Measurements from ENCODE around the gene EDN2.

Gene EDN2

GRCh38 chr1:41520951-41521752 lies 36.7 kb upstream of the EDN2 start:
- Histone ChIP-seq H3K36me3 (ENCODE audit: control insufficient read depth in 1 of 2, insufficient read depth in 2 of 2, low read depth in 1 of 2, low read length in 2 of 2) (peaks cover 0 to 28% of the 10 kb centered on the region in 2 experiments), H3K4me3 (ENCODE audit: insufficient read depth in 1 of 2, low read depth in 1 of 2, low read length in 2 of 2) (no peak overlapping the region), H2BK15ac (ENCODE audit: low read depth, poor library complexity, severe bottlenecking) (no peak overlapping the region), H3K9me3 (ENCODE audit: control insufficient read depth, low read length) (no peaks in the 10 kb centered on the region), H3K4me1 (ENCODE audit: control insufficient read depth, insufficient read depth, low read depth, low read length) (peaks cover 10% of the 10 kb centered on the region), H3K27ac (ENCODE audit: low read length, poor library complexity, severe bottlenecking) (no peak overlapping the region), H3K27me3 (ENCODE audit: control insufficient read depth in 1 of 2, insufficient read depth in 1 of 2, low read length in 2 of 2) (peaks cover 0 to 26% of the 10 kb centered on the region in 2 experiments), H2BK5ac (ENCODE audit: low read depth, low read length, poor library complexity, severe bottlenecking) (no peak overlapping the region), H3K23ac (ENCODE audit: low read length in 2 of 2) (no peak overlapping the region), H2BK120ac (ENCODE audit: low read depth, low read length) (no peak overlapping the region), H2BK12ac (ENCODE audit: low read length in 2 of 2) (no peak overlapping the region), H3K18ac (ENCODE audit: low read depth in 1 of 2, low read length in 2 of 2) (no peak overlapping the region), H3K4ac (ENCODE audit: low read depth in 1 of 2, low read length in 2 of 2) (no peak overlapping the region), H3K14ac (ENCODE audit: low read length in 2 of 2) (no peak overlapping the region), H4K91ac (ENCODE audit: low read length) (no peak overlapping the region), H3K4me2 (ENCODE audit: low read length, poor library complexity, severe bottlenecking) (no peak overlapping the region), H3K9ac (ENCODE audit: low read length) (no peak overlapping the region), H2AFZ (ENCODE audit: low read depth, low read length) (no peak overlapping the region), H4K8ac (ENCODE audit: low read length) (no peak overlapping the region), H3K79me1 (replicated peaks; ENCODE audit: low read length, poor library complexity, severe bottlenecking) (no peaks in the 10 kb centered on the region), H2AK5ac (ENCODE audit: low read length, severe bottlenecking) (no peak overlapping the region)
- WGBS, result 85% methylated on average over 14 of the region's 15 CpGs
- no peak for DNase-seq

- no peak overlapping the region for H2BK12ac ChIP-seq (ENCODE audit: low read length in 2 of 2)
Measured at GRCh38 chr1:41519667-41520066, 35.2 kb upstream of the EDN2 start.

GRCh38 chr1:41518471-41518870 lies 34.0 kb upstream of the EDN2 start:
- H2AFZ ChIP-seq (ENCODE audit: low read depth, low read length), result no peak overlapping the region
- no peak overlapping the region for H4K91ac ChIP-seq (ENCODE audit: low read length)
- H3K9ac ChIP-seq (ENCODE audit: low read length), result no peak overlapping the region
- no peak overlapping the region for H2AK5ac ChIP-seq (ENCODE audit: low read length, severe bottlenecking)
- H2BK15ac ChIP-seq (ENCODE audit: low read depth, poor library complexity, severe bottlenecking), result no peak overlapping the region
- H3K27ac ChIP-seq (ENCODE audit: low read length, poor library complexity, severe bottlenecking), result no peak overlapping the region
- WGBS, result 87% methylated on average over 4 of the region's 5 CpGs
- no peak overlapping the region for H3K4me2 ChIP-seq (ENCODE audit: low read length, poor library complexity, severe bottlenecking)
- H3K9me3 ChIP-seq (ENCODE audit: control insufficient read depth, low read length), result no peaks in the 10 kb centered on the region
- no peak for DNase-seq
- H2BK120ac ChIP-seq (ENCODE audit: low read depth, low read length), result no peak overlapping the region
- H2BK12ac ChIP-seq (ENCODE audit: low read length in 2 of 2), result no peak overlapping the region
- H4K8ac ChIP-seq (ENCODE audit: low read length), result no peak overlapping the region
- H3K18ac ChIP-seq (ENCODE audit: low read depth in 1 of 2, low read length in 2 of 2), result no peak overlapping the region
- peaks cover 0 to 23% of the 10 kb centered on the region in 2 experiments for H3K27me3 ChIP-seq (ENCODE audit: control insufficient read depth in 1 of 2, insufficient read depth in 1 of 2, low read length in 2 of 2)
- no peak overlapping the region for H3K23ac ChIP-seq (ENCODE audit: low read length in 2 of 2)
- H3K4me3 ChIP-seq (ENCODE audit: insufficient read depth in 1 of 2, low read depth in 1 of 2, low read length in 2 of 2), result no peak overlapping the region
- H3K36me3 ChIP-seq (ENCODE audit: control insufficient read depth in 1 of 2, insufficient read depth in 2 of 2, low read depth in 1 of 2, low read length in 2 of 2), result peaks cover 0 to 20% of the 10 kb centered on the region in 2 experiments
- no peak overlapping the region for H3K14ac ChIP-seq (ENCODE audit: low read length in 2 of 2)
- H2BK5ac ChIP-seq (ENCODE audit: low read depth, low read length, poor library complexity, severe bottlenecking), result no peak overlapping the region
- H3K79me1 ChIP-seq (replicated peaks; ENCODE audit: low read length, poor library complexity, severe bottlenecking), result no peaks in the 10 kb centered on the region
- H3K4ac ChIP-seq (ENCODE audit: low read depth in 1 of 2, low read length in 2 of 2), result no peak overlapping the region
- peaks cover 15% of the 10 kb centered on the region for H3K4me1 ChIP-seq (ENCODE audit: control insufficient read depth, insufficient read depth, low read depth, low read length)

More at GRCh38 chr1:41519667-41520066, 35.2 kb upstream of the EDN2 start:
- Histone ChIP-seq H3K27me3 (ENCODE audit: control insufficient read depth in 1 of 2, insufficient read depth in 1 of 2, low read length in 2 of 2) (peaks cover 0 to 23% of the 10 kb centered on the region in 2 experiments), H3K4me2 (ENCODE audit: low read length, poor library complexity, severe bottlenecking) (no peak overlapping the region), H4K91ac (ENCODE audit: low read length) (no peak overlapping the region), H3K14ac (ENCODE audit: low read length in 2 of 2) (no peak overlapping the region), H3K23ac (ENCODE audit: low read length in 2 of 2) (no peak overlapping the region), H3K9ac (ENCODE audit: low read length) (no peak overlapping the region), H3K4ac (ENCODE audit: low read depth in 1 of 2, low read length in 2 of 2) (no peak overlapping the region), H4K8ac (ENCODE audit: low read length) (no peak overlapping the region), H3K4me3 (ENCODE audit: insufficient read depth in 1 of 2, low read depth in 1 of 2, low read length in 2 of 2) (no peak overlapping the region), H2BK15ac (ENCODE audit: low read depth, poor library complexity, severe bottlenecking) (no peak overlapping the region), H3K79me1 (replicated peaks; ENCODE audit: low read length, poor library complexity, severe bottlenecking) (no peaks in the 10 kb centered on the region), H3K27ac (ENCODE audit: low read length, poor library complexity, severe bottlenecking) (no peak overlapping the region), H3K18ac (ENCODE audit: low read depth in 1 of 2, low read length in 2 of 2) (no peak overlapping the region), H2BK5ac (ENCODE audit: low read depth, low read length, poor library complexity, severe bottlenecking) (no peak overlapping the region), H3K9me3 (ENCODE audit: control insufficient read depth, low read length) (no peaks in the 10 kb centered on the region), H2BK120ac (ENCODE audit: low read depth, low read length) (no peak overlapping the region), H2AK5ac (ENCODE audit: low read length, severe bottlenecking) (no peak overlapping the region), H3K4me1 (ENCODE audit: control insufficient read depth, insufficient read depth, low read depth, low read length) (peaks cover 18% of the 10 kb centered on the region), H2AFZ (ENCODE audit: low read depth, low read length) (no peak overlapping the region), H3K36me3 (ENCODE audit: control insufficient read depth in 1 of 2, insufficient read depth in 2 of 2, low read depth in 1 of 2, low read length in 2 of 2) (peaks cover 0 to 28% of the 10 kb centered on the region in 2 experiments)
- WGBS, result 92% methylated on average over 4 of the region's 5 CpGs
- DNase-seq, result no peak

GRCh38 chr1:41517062-41517438 lies 32.6 kb upstream of the EDN2 start:
- no peak overlapping the region for H3K9ac ChIP-seq (ENCODE audit: low read length)
- H3K79me1 ChIP-seq (replicated peaks; ENCODE audit: low read length, poor library complexity, severe bottlenecking), result no peaks in the 10 kb centered on the region
- no peaks in the 10 kb centered on the region for H3K9me3 ChIP-seq (ENCODE audit: control insufficient read depth, low read length)
- 81% methylated on average over 3 of the region's 3 CpGs for WGBS
- no peak overlapping the region for H3K23ac ChIP-seq (ENCODE audit: low read length in 2 of 2)
- no peak overlapping the region for H2AFZ ChIP-seq (ENCODE audit: low read depth, low read length)
- no peak overlapping the region for H3K18ac ChIP-seq (ENCODE audit: low read depth in 1 of 2, low read length in 2 of 2)
- no peak overlapping the region for H3K4ac ChIP-seq (ENCODE audit: low read depth in 1 of 2, low read length in 2 of 2)
- no peak overlapping the region for H3K14ac ChIP-seq (ENCODE audit: low read length in 2 of 2)
- no peak overlapping the region for H3K4me2 ChIP-seq (ENCODE audit: low read length, poor library complexity, severe bottlenecking)
- no peak overlapping the region for H2BK120ac ChIP-seq (ENCODE audit: low read depth, low read length)
- H3K4me1 ChIP-seq (ENCODE audit: control insufficient read depth, insufficient read depth, low read depth, low read length), result peaks cover 15% of the 10 kb centered on the region
- H4K91ac ChIP-seq (ENCODE audit: low read length), result no peak overlapping the region
- H2BK15ac ChIP-seq (ENCODE audit: low read depth, poor library complexity, severe bottlenecking), result no peak overlapping the region
- no peak overlapping the region for H2BK12ac ChIP-seq (ENCODE audit: low read length in 2 of 2)
- no peak overlapping the region for H3K4me3 ChIP-seq (ENCODE audit: insufficient read depth in 1 of 2, low read depth in 1 of 2, low read length in 2 of 2)
- H2BK5ac ChIP-seq (ENCODE audit: low read depth, low read length, poor library complexity, severe bottlenecking), result no peak overlapping the region
- DNase-seq, result no peak
- no peak overlapping the region for H4K8ac ChIP-seq (ENCODE audit: low read length)
- H3K36me3 ChIP-seq (ENCODE audit: control insufficient read depth in 1 of 2, insufficient read depth in 2 of 2, low read depth in 1 of 2, low read length in 2 of 2), result peaks cover 0 to 25% of the 10 kb centered on the region in 2 experiments
- H3K27ac ChIP-seq (ENCODE audit: low read length, poor library complexity, severe bottlenecking), result no peak overlapping the region
- H2AK5ac ChIP-seq (ENCODE audit: low read length, severe bottlenecking), result no peak overlapping the region
- peaks cover 0 to 23% of the 10 kb centered on the region in 2 experiments for H3K27me3 ChIP-seq (ENCODE audit: control insufficient read depth in 1 of 2, insufficient read depth in 1 of 2, low read length in 2 of 2)

Measured in mesenchymal stem cell (in vitro differentiated cells and primary cell).